H4 (cell line): ENCODE data around the gene FBXW8. TPM values are rescaled to one million over a fixed set of nuclear protein-coding genes. Genes with fewer than 3 reads are reported as not detected.

ENCODE experiments used
- DNase-seq: peaks from one replicate; pipeline ENCODE4 v3.0.0-alpha.2; 2015; ENCODE audit warnings: low spot score
- total RNA-seq: library from RNA; depleted of rRNA; stranded (reverse); fragments of >200 nt; shearing (Covaris generic); gene quantifications from 2 replicates; pipeline ENCODE4 v1.2.3, GENCODE V29; 2014

FBXW8 gene
- total RNA-seq, 1 experiment from 2014 or later, result 9.8 TPM

- DNase-seq, result no peak
Observed at GRCh38 chr12:116887244-116887643, 23.5 kb upstream of the FBXW8 start.

- no peak for DNase-seq
Observed at GRCh38 chr12:116887897-116888296, 22.9 kb upstream of the FBXW8 start.

- DNase-seq, result no peak
Observed at GRCh38 chr12:116890330-116890729, 20.4 kb upstream of the FBXW8 start.

GRCh38 chr12:116891019-116891418 is 19.7 kb upstream of the FBXW8 start:
- no peak for DNase-seq

GRCh38 chr12:116892349-116893140 is 18.2 kb upstream of the FBXW8 start:
- no peak for DNase-seq

- DNase-seq, result no peak
Observed at GRCh38 chr12:116894913-116895312, 15.8 kb upstream of the FBXW8 start.

GRCh38 chr12:116896411-116896924 is 14.3 kb upstream of the FBXW8 start:
- DNase-seq, result no peak

GRCh38 chr12:116897476-116897875 is 13.3 kb upstream of the FBXW8 start:
- no peak for DNase-seq

- no peak for DNase-seq
Observed at GRCh38 chr12:116898669-116899068, 12.1 kb upstream of the FBXW8 start.

GRCh38 chr12:116901612-116902011 is 9.1 kb upstream of the FBXW8 start:
- no peak for DNase-seq

- DNase-seq, result no peak
Observed at GRCh38 chr12:116903818-116904217, 6.9 kb upstream of the FBXW8 start.

- no peak for DNase-seq
Observed at GRCh38 chr12:116906285-116906684, 4.5 kb upstream of the FBXW8 start.

- DNase-seq, result no peak
Observed at GRCh38 chr12:116910280-116910644, 488 bp upstream of the FBXW8 start.

- DNase-seq, result no peak
Observed at GRCh38 chr12:116915326-116915725, 4.6 kb downstream of the FBXW8 start.

- no peak for DNase-seq
Observed at GRCh38 chr12:116916122-116916521, 5.4 kb downstream of the FBXW8 start.

- peak; percentile 96 for DNase-seq
Observed at GRCh38 chr12:116916714-116917114, 6.0 kb downstream of the FBXW8 start.

- no peak for DNase-seq
Observed at GRCh38 chr12:116918464-116918863, 7.7 kb downstream of the FBXW8 start.

GRCh38 chr12:116919247-116919661 is 8.5 kb downstream of the FBXW8 start:
- DNase-seq, result no peak

GRCh38 chr12:116919706-116920485 is 9.1 kb downstream of the FBXW8 start:
- no peak for DNase-seq

- no peak for DNase-seq
Observed at GRCh38 chr12:116920939-116921338, 10.2 kb downstream of the FBXW8 start.

- no peak for DNase-seq
Observed at GRCh38 chr12:116922194-116922897, 11.6 kb downstream of the FBXW8 start.
